HG03565 (cell line): ENCODE measurements around the gene ZDHHC14.

Source experiments
- ATAC-seq: cut with Tn5 transposase; IDR thresholded peaks from one replicate; pipeline ENCODE4 v1.9.1; 2021; ENCODE audit warnings: mild to moderate bottlenecking, moderate library complexity; ENCODE audit not compliant: unreplicated experiment

ZDHHC14 gene

GRCh38 chr6:157724138-157724820 lies 343.3 kb downstream of the ZDHHC14 start:
- ATAC-seq, result no peak

- ATAC-seq, result no peak
Measured at GRCh38 chr6:157724960-157725741, 344.2 kb downstream of the ZDHHC14 start.

GRCh38 chr6:157725836-157726235 lies 344.8 kb downstream of the ZDHHC14 start:
- ATAC-seq, result no peak

- no peak for ATAC-seq
Measured at GRCh38 chr6:157726892-157727628, 346.1 kb downstream of the ZDHHC14 start.
